Neutrophil (primary cell): Measurements from ENCODE around the gene PBLD.
"Not testable (repeated sequence)": the region's sequence is repeated elsewhere in the genome, so short reads cannot be mapped to it uniquely, and the experiment has no call there.

ENCODE experiments used
- H3K27ac ChIP-seq: fragments of 200-600 bp; sonication (generic); 2 replicates; pipeline ENCODE4 v1.5.1; 2016; ENCODE audit warnings: mild to moderate bottlenecking, moderate library complexity
- H3K27me3 ChIP-seq: fragments of 200-600 bp; sonication (generic); 2 replicates; pipeline ENCODE4 v1.6.0; 2016; ENCODE audit warnings: mild to moderate bottlenecking
- H3K36me3 ChIP-seq: fragments of 200-600 bp; sonication (generic); 2 replicates; pipeline ENCODE4 v1.5.1; 2017
- H3K4me1 ChIP-seq, 2 experiments: fragments of 200-600 bp in 1 of 2; sonication (generic) in 1 of 2; 1 replicate in 1 of 2; 2 replicates in 1 of 2; pipeline versions ENCODE4 v1.5.1 to v1.6.1; 2013 to 2016; ENCODE audit warnings: low read depth in 1 of 2, low read length in 1 of 2, mild to moderate bottlenecking in 1 of 2, moderate library complexity in 1 of 2; ENCODE audit not compliant: control insufficient read depth in 1 of 2, insufficient read depth in 1 of 2
- H3K4me3 ChIP-seq, 2 experiments: fragments of 200-600 bp in 1 of 2; sonication (generic) in 1 of 2; 1 replicate in 1 of 2; 2 replicates in 1 of 2; pipeline ENCODE4 v1.5.1; 2013 to 2016; ENCODE audit warnings: low read depth in 1 of 2, low read length in 1 of 2, mild to moderate bottlenecking in 1 of 2, moderate library complexity in 1 of 2
- H3K9me3 ChIP-seq: fragments of 200-600 bp; sonication (generic); 2 replicates; pipeline ENCODE4 v1.5.1; 2016
- CTCF ChIP-seq: fragments of 200-600 bp; sonication (generic); IDR thresholded peaks from 2 replicates; pipeline ENCODE4 v1.5.1; 2016; ENCODE audit warnings: antibody characterized with exemption

The PBLD gene

GRCh38 chr10:68315582-68315981, 17.1 kb downstream of the PBLD start:
- no peak for TF ChIP-seq CTCF
- peaks cover 9 to 16% of the 10 kb centered on the region in 2 experiments for H3K4me1 ChIP-seq

GRCh38 chr10:68314930-68315329, 17.8 kb downstream of the PBLD start:
- H3K27me3 ChIP-seq, H3K4me3 ChIP-seq, H3K9me3 ChIP-seq, H3K36me3 ChIP-seq: not testable (repeated sequence)
- H3K4me1 ChIP-seq = peaks cover 9 to 16% of the 10 kb centered on the region in 2 experiments
- peak overlapping the region; percentile 51 for H3K27ac ChIP-seq

More at GRCh38 chr10:68315582-68315981, 17.1 kb downstream of the PBLD start:
- H3K27me3 ChIP-seq = no peaks in the 10 kb centered on the region
- H3K9me3 ChIP-seq = no peaks in the 10 kb centered on the region
- H3K4me3 ChIP-seq = no peak overlapping the region
- H3K36me3 ChIP-seq = no peaks in the 10 kb centered on the region
- H3K27ac ChIP-seq = no peak overlapping the region

- TF ChIP-seq CTCF = no peak
- no peaks in the 10 kb centered on the region for H3K36me3 ChIP-seq
- no peak overlapping the region for H3K27ac ChIP-seq
- H3K4me3 ChIP-seq = no peak overlapping the region
- H3K27me3 ChIP-seq = no peaks in the 10 kb centered on the region
- peaks cover 6 to 11% of the 10 kb centered on the region in 2 experiments for H3K4me1 ChIP-seq
- H3K9me3 ChIP-seq = no peaks in the 10 kb centered on the region
These were observed 22.2 kb downstream of the PBLD start for GRCh38 chr10:68310531-68310930.

GRCh38 chr10:68305854-68306253, 26.9 kb downstream of the PBLD start:
- no peaks in the 10 kb centered on the region for H3K36me3 ChIP-seq

GRCh38 chr10:68303849-68304412, 28.8 kb downstream of the PBLD start:
- Histone ChIP-seq H3K36me3 (no peaks in the 10 kb centered on the region), H3K27ac (no peak overlapping the region), H3K4me3 (no peak overlapping the region), H3K4me1 (peaks cover 28 to 33% of the 10 kb centered on the region in 2 experiments), H3K9me3 (no peaks in the 10 kb centered on the region), H3K27me3 (no peaks in the 10 kb centered on the region)
- TF ChIP-seq CTCF = no peak

More at GRCh38 chr10:68305854-68306253, 26.9 kb downstream of the PBLD start:
- H3K4me1 ChIP-seq = peaks cover 16 to 17% of the 10 kb centered on the region in 2 experiments
- TF ChIP-seq CTCF = no peak
- no peaks in the 10 kb centered on the region for H3K9me3 ChIP-seq
- H3K27me3 ChIP-seq = no peaks in the 10 kb centered on the region
- H3K27ac ChIP-seq = no peak overlapping the region
- no peak overlapping the region for H3K4me3 ChIP-seq

GRCh38 chr10:68302871-68303270, 29.9 kb downstream of the PBLD start:
- no peaks in the 10 kb centered on the region for H3K27me3 ChIP-seq
- TF ChIP-seq CTCF = no peak
- no peaks in the 10 kb centered on the region for H3K9me3 ChIP-seq
- H3K36me3 ChIP-seq = no peaks in the 10 kb centered on the region
- H3K4me3 ChIP-seq = no peak overlapping the region
- H3K4me1 ChIP-seq = peaks cover 28 to 33% of the 10 kb centered on the region in 2 experiments
- H3K27ac ChIP-seq = no peak overlapping the region
